GM12801 (cell line): ENCODE results near the gene PRKG2.

Experiments
- TF ChIP-seq, protein P1 (sequence below): IDR thresholded peaks from one replicate; pipeline ENCODE4 v1.5.1; 2011; ENCODE audit warnings: control low read depth; ENCODE audit not compliant: insufficient read length; ENCODE audit errors: extremely low read depth

Gene PRKG2

GRCh38 chr4:81084634-81085033, 130.4 kb downstream of the PRKG2 start:
- TF ChIP-seq, protein P1, sequence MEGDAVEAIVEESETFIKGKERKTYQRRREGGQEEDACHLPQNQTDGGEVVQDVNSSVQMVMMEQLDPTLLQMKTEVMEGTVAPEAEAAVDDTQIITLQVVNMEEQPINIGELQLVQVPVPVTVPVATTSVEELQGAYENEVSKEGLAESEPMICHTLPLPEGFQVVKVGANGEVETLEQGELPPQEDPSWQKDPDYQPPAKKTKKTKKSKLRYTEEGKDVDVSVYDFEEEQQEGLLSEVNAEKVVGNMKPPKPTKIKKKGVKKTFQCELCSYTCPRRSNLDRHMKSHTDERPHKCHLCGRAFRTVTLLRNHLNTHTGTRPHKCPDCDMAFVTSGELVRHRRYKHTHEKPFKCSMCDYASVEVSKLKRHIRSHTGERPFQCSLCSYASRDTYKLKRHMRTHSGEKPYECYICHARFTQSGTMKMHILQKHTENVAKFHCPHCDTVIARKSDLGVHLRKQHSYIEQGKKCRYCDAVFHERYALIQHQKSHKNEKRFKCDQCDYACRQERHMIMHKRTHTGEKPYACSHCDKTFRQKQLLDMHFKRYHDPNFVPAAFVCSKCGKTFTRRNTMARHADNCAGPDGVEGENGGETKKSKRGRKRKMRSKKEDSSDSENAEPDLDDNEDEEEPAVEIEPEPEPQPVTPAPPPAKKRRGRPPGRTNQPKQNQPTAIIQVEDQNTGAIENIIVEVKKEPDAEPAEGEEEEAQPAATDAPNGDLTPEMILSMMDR = no peak

DNA sequence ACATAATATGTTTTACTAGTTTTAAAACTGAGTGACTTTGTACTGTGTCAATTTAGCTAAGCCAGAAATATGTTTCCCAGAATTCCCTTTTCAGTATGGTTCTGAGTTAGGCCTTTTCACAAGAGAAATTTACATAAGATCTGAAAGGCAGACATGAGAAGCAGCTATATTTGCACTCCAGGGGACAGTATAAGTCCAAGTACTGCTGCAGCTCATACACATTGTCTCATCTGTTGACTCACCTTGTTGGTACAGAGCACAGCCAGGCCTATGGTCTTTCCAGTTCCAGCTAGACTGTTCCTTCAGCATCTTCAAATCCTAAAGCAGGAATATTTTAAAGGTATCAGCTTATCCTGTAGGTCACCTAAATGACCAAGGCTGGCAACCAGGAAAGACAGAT, 131.0 kb downstream of the PRKG2 start:
- TF ChIP-seq, protein P1 = no peak

DNA sequence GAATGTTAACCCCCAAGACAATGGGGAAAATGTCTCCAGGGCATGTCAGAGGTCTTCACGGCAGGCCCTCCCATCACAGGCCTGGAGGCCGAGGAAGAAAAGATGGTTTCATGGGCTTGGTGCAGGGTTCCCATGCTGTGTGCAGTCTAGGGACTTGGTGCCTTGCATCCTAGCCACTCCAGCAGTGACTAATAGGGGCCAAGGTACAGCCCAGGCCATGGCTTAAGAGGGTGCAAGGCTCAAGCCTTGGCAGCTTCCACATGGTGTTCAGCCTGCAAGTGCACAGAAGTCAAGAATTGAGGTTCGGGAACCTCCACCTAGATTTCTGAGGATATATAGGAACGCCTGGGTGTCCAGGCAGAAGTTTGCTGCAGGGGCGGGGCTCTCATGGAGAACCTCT, 133.9 kb downstream of the PRKG2 start:
- TF ChIP-seq, protein P1 = no peak

- TF ChIP-seq, protein P1 = no peak
Observed at GRCh38 chr4:81071013-81071412, 144.0 kb downstream of the PRKG2 start.

DNA sequence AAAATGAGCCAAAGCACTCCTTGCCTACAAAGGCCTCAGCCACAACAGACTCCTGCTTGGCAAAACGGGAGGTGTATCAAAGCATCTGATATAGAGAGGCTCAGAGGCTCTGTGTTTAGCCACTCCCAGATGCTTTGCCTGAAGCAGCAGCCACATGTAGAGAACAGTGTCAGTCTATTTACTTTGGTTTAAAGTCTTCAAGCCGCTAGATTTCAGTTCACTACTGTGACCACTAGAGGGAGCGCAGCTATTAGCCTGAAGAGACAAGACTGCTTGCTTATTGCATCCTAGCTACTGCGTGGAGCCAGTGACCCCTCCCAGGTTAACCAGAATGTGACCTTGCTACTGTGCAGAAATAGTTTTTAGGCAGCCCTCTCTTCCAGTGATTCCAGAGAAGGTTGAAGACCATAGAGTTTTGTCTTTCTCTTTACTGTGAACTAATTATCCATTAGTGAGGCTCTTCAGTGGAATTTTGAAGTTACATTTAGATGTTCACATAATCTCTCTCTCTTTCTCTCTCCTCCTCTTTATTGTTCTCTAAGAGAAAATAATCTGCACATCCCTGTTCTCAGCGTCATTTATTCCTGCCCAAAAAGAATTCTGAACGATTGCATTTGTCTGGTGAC, 145.2 kb downstream of the PRKG2 start:
- TF ChIP-seq, protein P1 = no peak

DNA sequence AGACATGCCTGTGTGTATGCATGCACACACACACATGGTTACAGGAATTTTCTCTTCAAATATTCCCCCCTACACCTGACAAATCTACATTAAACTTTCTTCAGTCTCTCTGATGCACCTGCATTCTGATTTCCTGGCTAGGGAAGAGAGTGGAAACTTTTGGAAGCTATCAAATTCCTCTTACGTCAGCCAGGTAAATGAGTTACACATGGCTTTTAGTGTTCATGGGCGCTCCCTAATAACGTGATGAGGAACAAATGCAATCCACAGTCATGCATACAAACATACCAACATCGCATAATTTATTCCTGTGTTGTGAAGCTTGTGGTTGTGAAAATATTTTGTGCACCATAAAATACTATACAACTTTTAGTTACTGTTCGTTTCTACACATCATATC, 149.6 kb downstream of the PRKG2 start:
- TF ChIP-seq, protein P1 = no peak

GRCh38 chr4:81062001-81062400, 153.0 kb downstream of the PRKG2 start:
- TF ChIP-seq, protein P1 = no peak
